Renal cortex interstitium (tissue), 11 donors: Measurements from ENCODE around the gene CGNL1. TPM values are rescaled to one million over a fixed set of nuclear protein-coding genes. Genes with fewer than 3 reads are reported as not detected.
A peak's percentile ranks its signal among the peaks of the same experiment; 100 is the strongest.

ENCODE experiments used
- DNase-seq, 11 donors: peaks; one replicate each; pipeline ENCODE4 v3.0.0-alpha.2; 2013; ENCODE audit warnings: low read depth in 9 of 11, low spot score in 4 of 11; ENCODE audit errors: extremely low read depth in 1 of 11
- polyA plus RNA-seq, 3 donors: library from polyadenylated mRNA; unstranded; fragments of 120-200 nt; gene quantifications; one replicate each; pipeline ENCODE4 v1.2.1, GENCODE V29; 2013; ENCODE audit not compliant: insufficient read length in 3 of 3

CGNL1 gene
- polyA plus RNA-seq, 3 donors, result 65.1 to 70.5 (median 65.3) TPM

- no peak for DNase-seq
These were observed 126.9 kb downstream of the CGNL1 start for GRCh38 chr15:57503051-57503702.

DNA sequence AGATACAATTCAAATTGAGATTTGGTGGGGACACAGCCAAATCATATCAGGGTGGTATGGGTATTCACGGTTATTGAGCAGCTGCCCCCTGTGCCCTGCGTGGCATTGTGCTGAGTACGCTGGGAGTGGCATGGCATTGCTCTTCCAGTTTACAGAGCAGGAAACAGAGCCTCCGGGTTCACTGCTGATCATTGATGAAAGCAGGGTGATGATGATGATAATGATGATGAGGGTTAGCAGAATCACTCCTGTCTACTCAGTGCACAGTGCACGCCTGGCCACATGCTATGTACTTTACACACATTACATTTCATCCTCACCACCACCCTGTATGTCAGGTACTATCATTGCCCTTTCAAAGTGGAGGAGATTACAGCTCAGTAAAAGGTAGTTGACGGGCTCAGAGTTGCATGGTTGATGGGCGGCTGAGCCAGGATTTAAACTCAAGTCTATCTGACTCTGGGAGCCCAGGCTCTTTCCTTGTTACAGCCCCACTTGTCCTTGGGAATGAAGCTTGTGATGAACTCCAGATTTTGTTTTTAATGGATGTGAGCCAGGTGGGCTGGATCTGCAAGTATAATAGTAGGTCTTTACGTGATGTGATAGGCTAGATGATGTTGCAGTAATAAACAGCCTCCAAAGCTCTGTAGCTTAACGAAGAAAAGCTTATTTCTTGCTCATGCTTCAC lies 127.8 kb downstream of the CGNL1 start:
- peak in 8 of 11 donors; percentile 52 to 85 (median 74) for DNase-seq

DNA sequence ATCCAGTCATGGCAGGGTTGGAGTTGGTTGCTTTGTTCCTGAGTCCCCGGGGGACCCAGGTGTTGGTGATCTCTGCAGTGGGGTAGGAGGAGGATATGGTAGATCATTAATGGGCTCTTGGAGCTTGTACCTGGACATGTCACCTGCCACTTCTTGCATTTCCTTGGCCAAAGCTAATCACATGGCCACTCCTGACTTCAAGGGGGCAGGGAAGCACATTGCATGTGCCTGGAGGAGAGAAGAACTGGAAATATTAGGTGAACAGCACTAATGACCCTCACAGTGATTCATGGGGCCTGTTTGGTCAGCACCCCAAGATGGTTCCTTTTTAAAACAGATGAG lies 128.3 kb downstream of the CGNL1 start:
- no peak for DNase-seq

- no peak for DNase-seq
These were observed 128.9 kb downstream of the CGNL1 start for GRCh38 chr15:57505056-57505715.

DNA sequence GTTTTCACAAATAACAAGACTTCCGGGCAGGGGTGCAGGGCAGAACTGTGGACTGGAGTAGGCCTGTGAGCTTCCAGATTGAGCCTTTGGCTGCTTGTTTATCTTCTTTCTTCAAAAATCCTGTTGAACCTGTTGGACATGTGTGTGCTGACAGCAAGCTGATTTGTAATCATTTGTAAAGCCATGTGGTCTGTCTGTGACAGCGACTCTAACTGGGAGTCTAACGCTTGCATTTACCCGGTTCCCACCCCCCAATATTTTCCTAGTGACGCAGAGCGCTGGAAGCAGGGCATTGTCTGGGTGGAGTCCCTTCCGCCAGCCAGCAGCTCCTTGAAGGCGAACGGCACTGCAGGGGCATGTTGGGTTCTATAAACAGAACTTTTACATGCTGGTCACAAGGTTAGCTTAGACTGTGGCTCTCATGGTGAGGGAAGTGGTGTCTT lies 129.7 kb downstream of the CGNL1 start:
- peak in 3 of 11 donors; percentile 53 to 74 (median 65) for DNase-seq

DNA sequence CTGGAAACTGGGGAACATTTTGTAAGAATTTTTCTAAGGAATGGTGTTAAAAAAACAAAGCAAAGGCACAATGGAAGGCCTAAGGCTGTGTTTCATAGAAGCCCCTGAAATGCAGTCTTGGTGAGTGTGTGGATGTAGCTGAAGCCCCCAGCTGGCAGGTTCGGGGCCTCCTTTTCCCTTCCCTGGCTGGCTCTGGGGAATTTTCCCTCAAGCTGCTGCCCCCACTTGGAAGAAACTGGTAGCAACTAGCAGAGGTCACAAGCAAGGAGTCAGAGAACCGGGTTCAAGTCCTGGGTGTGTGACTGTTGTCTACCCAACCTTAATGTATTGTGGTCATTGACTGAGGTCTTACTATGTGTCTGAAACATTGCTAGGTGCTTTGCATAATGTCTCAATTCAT lies 130.1 kb downstream of the CGNL1 start:
- no peak for DNase-seq

DNA sequence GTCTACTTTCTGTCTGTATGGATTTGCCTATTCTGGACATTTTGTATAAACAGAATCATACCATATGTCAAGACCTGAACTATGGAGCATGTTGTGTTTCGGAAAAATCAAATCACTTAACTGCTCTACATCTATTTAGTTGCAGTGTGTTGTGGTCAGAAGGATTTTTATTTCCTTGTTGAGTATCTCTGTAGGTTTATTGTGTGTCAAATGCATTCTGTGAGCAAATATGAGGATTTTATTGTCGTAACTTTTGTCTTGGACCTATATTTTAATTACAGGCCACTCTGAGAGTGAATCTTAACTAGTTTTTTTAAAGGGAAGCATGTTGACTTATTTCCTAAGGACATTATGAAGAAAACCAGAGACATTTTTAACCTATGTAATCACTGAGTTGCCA lies 130.8 kb downstream of the CGNL1 start:
- DNase-seq, result no peak

DNA sequence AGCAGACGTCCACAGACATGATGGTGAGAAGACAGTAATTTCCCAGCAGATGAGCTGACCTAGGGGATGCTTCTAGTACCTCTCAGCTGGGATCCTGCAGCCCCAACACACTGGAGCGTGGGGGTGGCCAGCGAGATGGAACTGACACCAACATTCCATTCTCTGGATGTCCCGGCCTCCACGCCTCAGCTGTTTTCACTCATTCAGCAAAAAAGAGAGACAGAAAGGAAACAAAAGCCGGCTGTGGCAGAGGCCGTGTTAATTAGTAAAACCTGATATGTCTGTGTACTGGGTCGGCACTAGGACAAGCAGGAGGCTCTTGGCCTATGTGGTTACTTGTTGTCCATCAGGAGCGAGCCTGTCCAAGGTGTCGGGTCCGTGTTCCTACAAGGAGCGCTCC lies 132.8 kb downstream of the CGNL1 start:
- DNase-seq, result peak in 10 of 11 donors; percentile 63 to 93 (median 79)

- DNase-seq, result no peak
These were observed 133.7 kb downstream of the CGNL1 start for GRCh38 chr15:57509965-57510364.

DNA sequence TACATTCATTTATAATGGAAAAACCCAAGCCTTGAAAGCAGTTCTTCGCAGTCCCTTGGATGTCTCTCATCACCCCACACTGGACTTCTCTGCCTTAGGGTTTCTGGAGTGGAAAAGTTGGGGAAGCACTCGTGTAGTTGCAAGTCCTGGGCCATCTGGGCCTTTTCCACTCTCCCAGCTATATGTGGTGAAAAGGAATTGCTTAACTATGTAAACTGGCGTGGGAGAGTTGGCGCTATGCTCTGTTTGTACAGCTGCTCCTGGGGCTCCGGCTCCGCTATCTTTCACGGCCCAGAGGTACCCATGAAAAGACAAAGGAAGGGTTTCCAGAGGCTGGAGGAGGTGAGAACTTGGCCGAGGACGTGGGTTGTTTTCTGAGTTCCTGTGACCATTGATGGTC lies 134.3 kb downstream of the CGNL1 start:
- peak in 2 of 11 donors; percentile 63 to 75 for DNase-seq

GRCh38 chr15:57516327-57517029 lies 140.2 kb downstream of the CGNL1 start:
- no peak for DNase-seq

DNA sequence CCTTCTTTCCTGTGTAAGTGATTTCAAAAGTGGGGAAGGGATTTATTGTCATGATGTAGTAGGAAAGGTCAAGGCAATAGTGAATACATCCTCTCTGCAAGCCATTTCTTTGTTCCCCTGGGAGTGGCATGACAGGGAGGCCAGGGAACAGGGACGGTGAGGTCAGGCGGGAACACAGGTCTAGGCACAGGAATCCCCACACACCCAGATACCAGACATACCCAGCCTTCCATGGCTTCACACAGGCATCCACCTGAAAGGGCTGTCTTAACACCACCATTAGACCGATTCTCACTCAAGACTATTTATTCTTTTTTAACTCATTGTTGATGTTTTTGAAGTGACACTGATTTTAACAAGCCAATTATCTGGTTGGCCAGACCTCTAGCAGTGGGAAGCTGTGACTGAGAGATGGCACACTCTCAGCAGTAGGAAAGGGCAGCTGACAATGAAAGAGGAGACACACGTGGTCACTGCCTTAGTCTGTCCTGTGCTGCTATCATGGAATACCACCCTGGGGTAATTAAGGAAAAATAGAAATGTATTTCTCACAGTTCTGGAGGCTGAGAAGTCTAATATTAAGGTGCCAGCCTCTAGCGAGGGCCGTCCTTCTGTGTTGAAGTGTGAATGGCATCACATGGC lies 140.8 kb downstream of the CGNL1 start:
- DNase-seq, result no peak

- no peak for DNase-seq
These were observed 142.6 kb downstream of the CGNL1 start for GRCh38 chr15:57518779-57519405.

DNA sequence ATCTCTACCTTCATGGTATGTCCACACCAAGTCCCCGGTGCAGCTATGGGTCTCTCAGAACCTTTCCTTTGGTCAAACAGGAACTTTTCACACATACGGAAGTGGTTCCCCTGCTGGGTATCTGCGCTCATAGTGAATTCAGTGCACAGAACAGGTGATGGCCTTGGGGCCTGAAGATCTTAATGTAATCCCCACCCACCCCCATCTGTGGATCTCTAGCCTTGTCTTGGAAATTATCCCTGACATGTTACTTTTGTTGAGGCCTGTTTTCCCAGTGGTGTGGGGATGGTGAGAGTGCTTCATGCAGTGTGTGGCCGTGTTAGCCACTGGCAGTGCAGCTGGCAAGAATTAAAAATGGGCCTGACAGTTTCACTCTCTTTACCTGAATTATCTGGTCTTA lies 143.5 kb downstream of the CGNL1 start:
- DNase-seq, result no peak

- no peak for DNase-seq
These were observed 145.2 kb downstream of the CGNL1 start for GRCh38 chr15:57521503-57521902.

DNA sequence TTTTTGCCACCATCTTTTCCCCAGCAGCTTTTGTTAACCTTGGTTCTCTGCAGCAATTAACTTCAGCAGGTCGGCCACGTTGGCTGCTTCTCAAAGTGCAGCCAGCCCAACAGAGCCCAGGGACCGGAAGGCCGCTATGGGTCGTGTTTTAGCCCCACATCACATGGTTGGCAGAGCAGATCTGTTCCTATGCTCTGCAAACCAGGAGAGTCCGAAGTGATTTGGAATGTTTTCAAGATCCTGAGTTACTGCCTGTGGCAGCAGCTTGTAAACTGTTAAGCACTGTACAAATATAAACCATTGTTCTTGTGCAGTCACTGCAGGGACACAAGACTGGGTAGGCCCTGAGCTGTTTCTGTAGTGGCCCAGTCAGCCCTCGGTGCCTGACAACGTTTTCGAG lies 145.8 kb downstream of the CGNL1 start:
- DNase-seq, result no peak

GRCh38 chr15:57525581-57525980 lies 149.3 kb downstream of the CGNL1 start:
- DNase-seq, result no peak

DNA sequence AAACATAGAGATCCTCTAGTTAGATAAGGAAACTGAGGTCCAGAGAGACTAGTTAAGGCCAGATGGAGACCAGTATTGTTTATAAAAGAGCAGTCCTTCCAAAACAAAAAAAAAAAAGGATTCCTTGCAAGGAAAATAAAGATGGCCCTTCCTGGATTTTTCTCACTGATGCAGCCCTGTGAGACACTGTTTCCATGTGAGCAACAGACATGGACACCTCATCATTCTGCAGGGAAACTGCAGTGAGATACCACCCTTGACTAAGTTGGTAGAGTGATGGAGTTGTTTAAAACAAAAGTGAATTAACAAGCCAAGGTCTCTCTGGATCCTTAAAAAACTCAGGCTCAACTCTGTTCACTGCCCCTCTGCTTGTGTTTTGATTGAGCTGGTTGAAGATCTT lies 149.8 kb downstream of the CGNL1 start:
- no peak for DNase-seq

DNA sequence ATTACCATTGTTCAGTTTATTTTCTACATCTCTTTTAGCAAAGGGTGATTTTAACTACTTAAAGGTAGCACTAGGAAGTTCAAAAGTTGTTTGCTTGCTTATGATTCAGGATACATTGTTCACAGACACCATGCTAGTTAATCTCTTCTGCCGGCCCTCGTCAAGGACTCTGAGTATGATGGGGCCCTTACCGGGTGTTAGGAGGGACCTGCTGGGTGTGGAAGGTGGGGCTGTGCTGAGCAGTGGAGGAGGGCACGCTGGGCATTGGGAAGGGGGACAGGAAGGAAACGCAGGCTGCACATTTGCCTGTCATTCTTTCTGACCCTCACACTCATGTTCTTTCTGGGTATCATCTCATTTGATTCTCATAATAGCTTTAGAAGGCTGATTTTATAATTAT lies 150.3 kb downstream of the CGNL1 start:
- no peak for DNase-seq
